Measurements from ENCODE around the gene NELFE. TPM values are rescaled to one million over a fixed set of nuclear protein-coding genes. Genes with fewer than 3 reads are reported as not detected.
"Not testable (repeated sequence)": the region's sequence is repeated elsewhere in the genome, so short reads cannot be mapped to it uniquely, and the experiment has no call there.

Gene NELFE
- total RNA-seq, 1 donor from 2014 or later, result 110 TPM

DNA sequence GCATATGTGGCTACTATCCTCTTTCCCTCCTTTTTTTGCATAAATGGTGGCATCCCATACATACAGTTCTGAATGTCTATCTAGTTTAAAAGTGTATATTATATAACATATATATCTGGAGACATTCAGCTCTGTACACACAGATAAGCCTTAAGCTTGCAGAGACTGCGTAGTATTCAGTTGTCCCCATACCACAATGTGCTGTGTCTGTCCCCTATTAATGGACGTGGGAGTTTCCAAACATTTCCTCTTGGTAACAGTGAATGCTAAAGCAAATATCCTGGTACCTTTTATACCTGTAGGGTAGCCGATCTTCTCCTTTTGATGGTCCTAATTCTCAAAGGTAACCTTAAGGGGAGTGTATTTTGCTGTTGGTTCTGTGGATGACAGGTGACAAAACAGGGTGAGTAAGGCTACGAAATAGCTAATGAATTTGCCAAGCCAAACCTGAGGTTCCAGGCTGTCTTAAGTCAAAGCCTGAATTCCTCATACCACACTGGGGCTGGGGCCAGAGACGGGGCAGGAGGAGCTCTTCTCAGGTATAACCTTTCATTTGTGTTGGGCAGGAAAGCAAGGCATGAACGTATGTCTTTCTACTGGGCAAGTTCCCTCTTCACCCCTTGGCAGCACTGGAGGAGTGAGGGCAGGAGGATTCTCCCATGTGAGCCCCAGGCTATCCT lies 39.0 kb downstream of the NELFE start:
- DNase-seq (ENCODE audit: low read depth, low spot score), result no peak

DNA sequence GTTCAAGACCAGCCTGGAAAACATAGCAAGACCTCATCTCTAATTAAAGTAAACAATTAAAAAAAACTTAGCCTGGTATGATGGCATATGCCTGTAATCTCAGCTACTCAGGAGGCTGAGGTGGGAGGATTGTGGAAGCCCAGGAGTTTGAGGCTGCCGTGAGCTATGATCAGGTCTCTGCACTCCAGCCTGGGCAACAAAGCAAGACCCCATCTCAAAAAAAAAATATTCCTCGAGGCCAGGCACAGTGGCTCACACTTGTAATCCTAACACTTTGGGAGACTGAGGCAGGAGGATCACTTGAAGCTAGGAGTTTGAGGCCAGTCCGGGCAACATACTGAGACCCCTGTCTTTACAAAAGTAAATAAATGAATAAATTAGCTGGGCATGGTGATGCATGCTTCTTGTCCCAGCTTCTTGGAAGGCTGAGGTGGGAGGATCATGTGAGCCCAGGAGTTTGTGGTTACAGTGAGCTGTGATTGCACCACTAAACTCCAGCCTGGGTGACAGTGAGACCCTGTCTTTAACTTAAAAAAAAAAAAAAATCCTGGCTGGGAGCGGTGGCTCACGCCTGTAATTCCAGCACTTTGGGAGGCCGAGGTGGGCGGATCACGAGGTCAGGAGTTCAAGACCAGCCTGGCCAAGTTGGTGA lies 40.6 kb downstream of the NELFE start:
- DNase-seq (ENCODE audit: low read depth, low spot score), result no peak

DNA sequence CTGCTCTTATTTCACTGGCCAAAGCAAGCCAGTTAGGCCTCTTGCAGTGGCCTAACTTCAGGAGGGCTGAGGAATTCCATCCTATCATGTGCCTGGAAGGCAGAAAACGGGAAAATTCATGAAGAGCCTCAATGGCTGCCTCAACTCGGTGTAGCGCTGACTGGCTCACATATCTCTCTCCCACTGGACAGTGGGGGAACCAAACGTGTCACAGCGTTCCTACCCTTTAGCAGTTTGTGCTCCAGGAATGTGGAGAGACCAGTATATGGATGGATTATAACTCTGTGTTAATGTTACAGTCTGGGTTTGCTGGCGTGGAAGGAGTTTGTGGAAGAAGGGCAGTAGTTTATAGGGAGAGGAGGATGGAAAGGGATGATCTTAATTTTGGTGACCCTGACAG lies 43.0 kb downstream of the NELFE start:
- DNase-seq (ENCODE audit: low read depth, low spot score), result no peak

GRCh38 chr6:31915351-31915750 lies 43.4 kb downstream of the NELFE start:
- no peak for DNase-seq (ENCODE audit: low read depth, low spot score)

DNA sequence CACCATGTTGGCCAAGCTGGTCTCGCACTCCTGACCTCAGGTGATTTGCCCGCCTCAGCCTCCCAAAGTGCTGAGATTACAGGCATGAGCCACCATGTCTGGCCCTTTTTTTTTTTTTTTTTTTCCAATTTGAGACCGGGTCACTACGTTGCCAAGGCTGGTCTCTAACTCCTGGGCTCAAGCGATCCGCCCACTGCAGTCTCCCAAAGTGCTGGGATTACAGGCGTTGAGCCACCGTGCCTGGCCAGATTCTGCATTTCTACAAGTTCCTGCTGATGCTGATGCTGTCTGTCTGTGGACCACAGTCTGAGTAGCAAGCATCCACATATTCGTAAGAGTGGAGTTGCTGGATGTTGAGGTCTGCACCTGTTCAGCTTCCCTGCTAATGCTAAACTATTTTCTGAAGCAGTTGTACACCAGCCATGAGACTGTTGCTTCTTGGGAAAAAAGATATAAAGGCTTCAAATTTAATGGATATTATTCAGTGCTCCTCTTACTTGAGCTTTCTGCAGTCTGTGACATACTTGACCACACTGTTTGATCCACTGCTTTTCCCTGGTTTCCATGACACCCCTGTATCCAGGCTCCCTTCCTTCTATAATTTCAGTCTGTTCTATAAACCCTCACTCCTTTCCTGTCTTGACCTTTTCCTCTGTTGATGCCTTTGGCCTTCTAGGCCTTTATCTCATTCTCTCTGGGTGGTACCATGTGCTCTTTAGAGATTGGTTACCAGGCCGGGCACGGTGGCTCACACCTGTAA lies 46.8 kb downstream of the NELFE start:
- DNase-seq (ENCODE audit: low read depth, low spot score), result no peak

- not testable (repeated sequence) for DNase-seq (ENCODE audit: low read depth, low spot score)
Observed at GRCh38 chr6:31909298-31909697, 49.5 kb downstream of the NELFE start.

DNA sequence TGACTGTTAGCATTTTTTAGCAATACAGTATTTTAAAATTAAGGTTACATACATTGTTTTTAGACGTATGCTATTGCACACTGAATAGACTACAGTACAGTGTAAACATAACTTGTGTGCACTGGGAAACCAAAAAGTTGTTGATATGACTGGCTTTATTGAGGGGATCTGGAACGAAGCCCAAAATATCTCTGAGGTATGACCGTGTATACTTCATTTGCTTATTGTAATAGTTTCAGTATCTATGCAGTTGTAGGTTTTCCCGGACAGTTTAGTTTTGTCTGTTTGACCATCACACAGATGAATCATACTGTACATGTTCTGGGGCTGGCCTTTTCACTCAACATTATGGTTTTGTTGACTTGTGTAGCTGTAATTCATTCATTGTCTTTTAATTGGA lies 50.0 kb downstream of the NELFE start:
- no peak for DNase-seq (ENCODE audit: low read depth, low spot score)

DNA sequence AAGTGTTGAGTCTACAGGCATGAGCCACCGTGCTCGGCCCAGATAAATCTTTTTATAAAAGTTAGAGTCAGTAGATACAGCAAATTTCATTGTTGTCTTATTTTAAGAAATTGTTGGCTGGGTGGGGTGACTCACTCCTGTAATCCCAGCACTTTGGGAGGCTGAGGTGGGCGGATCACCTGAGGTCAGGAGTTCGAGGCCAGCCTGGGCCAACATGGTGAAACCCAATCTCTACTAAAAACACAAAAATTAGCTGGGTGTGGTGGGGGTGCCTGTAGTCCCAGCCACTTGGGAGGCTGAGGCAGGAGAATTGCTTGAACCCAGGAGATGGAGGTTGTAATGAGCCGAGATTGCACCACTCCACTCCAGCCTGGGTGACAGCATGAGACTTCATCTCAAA lies 50.5 kb downstream of the NELFE start:
- DNase-seq (ENCODE audit: low read depth, low spot score), result not testable (repeated sequence)

GRCh38 chr6:31907158-31907813 lies 51.5 kb downstream of the NELFE start:
- DNase-seq (ENCODE audit: low read depth, low spot score), result no peak

DNA sequence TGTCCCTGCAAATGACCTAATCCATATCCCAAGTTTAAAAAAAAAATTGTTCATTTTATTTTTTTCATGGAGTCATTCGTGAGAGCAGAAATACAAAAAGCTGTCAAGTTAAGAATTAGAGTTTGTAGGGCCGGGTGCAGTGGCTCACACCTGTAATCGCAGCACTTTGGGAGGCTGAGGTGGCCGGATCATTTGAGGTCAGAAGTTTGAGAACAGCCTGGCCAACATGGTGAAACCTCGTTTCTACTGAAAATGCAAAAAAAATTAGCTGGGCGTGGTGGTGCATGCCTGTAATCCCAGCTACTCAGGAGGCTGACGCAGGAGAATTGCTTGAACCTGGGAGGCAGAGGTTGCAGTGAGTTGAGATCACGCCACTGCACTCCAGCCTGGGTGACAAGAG lies 52.0 kb downstream of the NELFE start:
- not testable (repeated sequence) for DNase-seq (ENCODE audit: low read depth, low spot score)

- no peak for DNase-seq (ENCODE audit: low read depth, low spot score)
Observed at GRCh38 chr6:31906122-31906521, 52.6 kb downstream of the NELFE start.

GRCh38 chr6:31905041-31905440 lies 53.7 kb downstream of the NELFE start:
- DNase-seq (ENCODE audit: low read depth, low spot score), result no peak

DNA sequence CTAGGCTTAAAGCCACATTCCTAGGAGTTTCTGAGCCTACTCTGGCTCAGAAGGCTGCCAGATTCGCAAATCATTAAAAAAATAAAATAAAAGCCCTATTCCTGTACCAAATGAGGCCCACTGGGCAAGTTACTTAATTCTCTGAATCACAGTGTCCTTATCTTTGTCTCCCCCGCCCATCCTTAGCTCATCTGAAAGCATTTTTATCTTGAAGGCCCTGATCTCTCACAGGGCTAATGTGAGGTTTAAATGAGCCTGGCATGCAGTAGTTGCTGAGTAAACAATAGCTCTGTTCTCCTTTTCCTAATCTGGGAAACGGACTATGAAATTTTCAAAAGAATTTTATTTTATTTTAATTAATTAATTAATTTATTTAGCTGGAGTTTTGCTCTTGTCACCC lies 54.8 kb downstream of the NELFE start:
- no peak for DNase-seq (ENCODE audit: low read depth, low spot score)

Other genes with a start within 250 kb of the NELFE start
- not detected in 2 replicates for gene LY6G6D, start 243.6 kb downstream of the NELFE start, total RNA-seq
- not detected in 2 replicates for gene LY6G6C, start 237.2 kb downstream of the NELFE start, total RNA-seq
- not detected in 2 replicates for gene MPIG6B, start 235.6 kb downstream of the NELFE start, total RNA-seq
- 84.0 and 89.4 TPM in 2 replicates for gene DDAH2, start 229.7 kb downstream of the NELFE start, total RNA-seq
- gene CLIC1, start 222.4 kb downstream of the NELFE start, total RNA-seq, result 860 and 926 TPM in 2 replicates
- 6.1 and 6.7 TPM in 2 replicates for gene MSH5, start 219.0 kb downstream of the NELFE start, total RNA-seq
- 0.78 and 0.92 TPM in 2 replicates for gene SAPCD1, start 196.3 kb downstream of the NELFE start, total RNA-seq
- gene VWA7, start 181.6 kb downstream of the NELFE start, total RNA-seq, result under 0.01 and 0.11 TPM in 2 replicates
- gene VARS1, start 163.2 kb downstream of the NELFE start, total RNA-seq, result 73.2 and 74.0 TPM in 2 replicates
- gene LSM2, start 152.0 kb downstream of the NELFE start, total RNA-seq, result 45.8 and 55.3 TPM in 2 replicates
- gene HSPA1L, start 143.7 kb downstream of the NELFE start, total RNA-seq, result 0.53 and 1.9 TPM in 2 replicates
- gene HSPA1A, start 143.4 kb downstream of the NELFE start, total RNA-seq, result 33.6 and 431 TPM in 2 replicates
- 48.7 and 575 TPM in 2 replicates for gene HSPA1B, start 131.2 kb downstream of the NELFE start, total RNA-seq
- gene NEU1, start 96.2 kb downstream of the NELFE start, total RNA-seq, result 54.3 and 71.7 TPM in 2 replicates
- 0.07 TPM in 1 of 2 replicates, not detected in the other for gene SLC44A4, start 80.0 kb downstream of the NELFE start, total RNA-seq
- gene EHMT2, start 61.3 kb downstream of the NELFE start, total RNA-seq, result 46.4 and 61.8 TPM in 2 replicates
- gene ZBTB12, start 56.9 kb downstream of the NELFE start, total RNA-seq, result 3.5 and 5.2 TPM in 2 replicates
- gene C2, start 31.3 kb downstream of the NELFE start, total RNA-seq, result not detected in 2 replicates
- gene CFB, start 12.9 kb downstream of the NELFE start, total RNA-seq, result 3.4 and 4.0 TPM in 2 replicates
- gene SKIC2, start 204 bp upstream of the NELFE start, total RNA-seq, result 42.9 and 49.6 TPM in 2 replicates
- gene DXO, start 13.2 kb upstream of the NELFE start, total RNA-seq, result 10.1 and 11.6 TPM in 2 replicates
- gene C4A, start 23.1 kb upstream of the NELFE start, total RNA-seq, result 0.46 and 1.3 TPM in 2 replicates
- gene C4B, start 55.8 kb upstream of the NELFE start, total RNA-seq, result 0.66 and 1.0 TPM in 2 replicates
- not detected in 2 replicates for gene CYP21A2, start 79.4 kb upstream of the NELFE start, total RNA-seq
- gene TNXB, start 150.4 kb upstream of the NELFE start, total RNA-seq, result 0.21 and 0.73 TPM in 2 replicates
- 13.7 and 13.9 TPM in 2 replicates for gene ATF6B, start 169.3 kb upstream of the NELFE start, total RNA-seq
- 6.3 and 6.7 TPM in 2 replicates for gene FKBPL, start 171.3 kb upstream of the NELFE start, total RNA-seq
- 0.07 TPM in 1 of 2 replicates, not detected in the other for gene PRRT1, start 193.0 kb upstream of the NELFE start, total RNA-seq
- gene PPT2, start 195.2 kb upstream of the NELFE start, total RNA-seq, result 35.1 and 69.7 TPM in 2 replicates
- gene EGFL8, start 205.6 kb upstream of the NELFE start, total RNA-seq, result 1.2 and 1.3 TPM in 2 replicates
- gene AGPAT1, start 217.1 kb upstream of the NELFE start, total RNA-seq, result 8.3 and 11.0 TPM in 2 replicates
- gene RNF5, start 219.4 kb upstream of the NELFE start, total RNA-seq, result 31.5 and 35.3 TPM in 2 replicates
- gene AGER, start 225.3 kb upstream of the NELFE start, total RNA-seq, result 0.26 and 0.53 TPM in 2 replicates
- gene PBX2, start 231.2 kb upstream of the NELFE start, total RNA-seq, result 41.8 and 48.7 TPM in 2 replicates
- 6.0 and 7.1 TPM in 2 replicates for gene GPSM3, start 233.7 kb upstream of the NELFE start, total RNA-seq

Measured in pulmonary artery endothelial cell (primary cell).